Upper lobe of left lung (tissue), 6 donors: ENCODE results near the gene TMEM223. TPM values are rescaled to one million over a fixed set of nuclear protein-coding genes. Genes with fewer than 3 reads are reported as not detected.
"Not testable (repeated sequence)": the region's sequence is repeated elsewhere in the genome, so short reads cannot be mapped to it uniquely, and the experiment has no call there.

ENCODE experiments used
- ATAC-seq, 2 donors: fragments of 200-7000 bp; cut with Tn5 transposase; one replicate each; pipeline ENCODE4 v1.9.1; 2022; ENCODE audit warnings: mild to moderate bottlenecking in 2 of 2, moderate library complexity in 2 of 2; ENCODE audit not compliant: low FRiP score in 2 of 2
- DNase-seq, 2 donors: peaks; one replicate each; pipeline ENCODE4 v3.0.0-alpha.2; 2019 to 2020
- H3K27ac ChIP-seq, 4 donors: fragments of 200-600 bp; sonication (generic); one replicate each; pipeline ENCODE4 v1.5.1; 2016 to 2019
- H3K27me3 ChIP-seq, 4 donors: fragments of 200-600 bp; sonication (generic); one replicate each; pipeline ENCODE4 v1.5.1; 2017 to 2019
- H3K36me3 ChIP-seq, 4 donors: fragments of 200-600 bp; sonication (generic); one replicate each; pipeline ENCODE4 v1.5.1; 2016 to 2019
- H3K4me1 ChIP-seq, 4 donors: fragments of 200-600 bp; sonication (generic); one replicate each; pipeline ENCODE4 v1.5.1; 2018 to 2019
- H3K4me3 ChIP-seq, 4 donors: fragments of 200-600 bp; sonication (generic); one replicate each; pipeline ENCODE4 v1.5.1; 2017 to 2019; ENCODE audit warnings: mild to moderate bottlenecking in 2 of 4, moderate library complexity in 1 of 4
- H3K9me3 ChIP-seq, 4 donors: fragments of 200-600 bp; sonication (generic); one replicate each; pipeline ENCODE4 v1.5.1; 2018 to 2019
- CTCF ChIP-seq, 6 experiments: fragments of 450-650 bp in 4 of 6; fragments of 200-600 bp in 2 of 6; sonication (generic) in 2 of 6; IDR thresholded peaks; one replicate each; pipeline ENCODE4 v1.5.1; 2016 to 2019; ENCODE audit warnings: antibody characterized with exemption in 6 of 6
- EP300 ChIP-seq, 4 donors: sonication (generic); formaldehyde crosslinking; IDR thresholded peaks; one replicate each; pipeline ENCODE4 v1.5.1; 2017; ENCODE audit warnings: antibody characterized with exemption in 4 of 4, control low read depth in 2 of 4
- POLR2A ChIP-seq, 4 donors: fragments of 450-650 bp; IDR thresholded peaks; one replicate each; pipeline ENCODE4 v1.5.1; 2016 to 2017; ENCODE audit warnings: antibody characterized with exemption in 4 of 4, mild to moderate bottlenecking in 2 of 4
- POLR2AphosphoS5 ChIP-seq, 2 donors: sonication (generic); formaldehyde crosslinking; IDR thresholded peaks; one replicate each; pipeline ENCODE4 v1.5.1; 2017; ENCODE audit warnings: antibody characterized with exemption in 2 of 2
- WGBS, 2 donors: methylation state at CpG; one replicate each; pipeline ENCODE4 v1.1.5; 2017 to 2018; 5-methylcytosine and 5-hydroxymethylcytosine counted together
- small RNA-seq, 4 donors: library from RNA; depleted of rRNA; stranded (forward); fragments of <200 nt; gene quantifications; one replicate each; pipeline ENCODE3, GENCODE V24; 2016
- total RNA-seq, 6 donors: library from RNA; depleted of rRNA in 4 of 6; stranded (reverse); fragments of >200 nt in 4 of 6; gene quantifications; one replicate each; pipeline versions ENCODE4 v1.1.0 to v1.2.1, GENCODE V29; 2016 to 2021
- donor health status: DM: no; HTN: no; CAD: no; lungs with moderate emphysema.
- donor health status: DM: no; HTN: yes; CAD: no; lungs with severe emphysema.

Gene TMEM223
- total RNA-seq, 6 donors from 2014 or later, result 11.3 to 28.7 (median 15.4) TPM

GRCh38 chr11:62752994-62753735 is 38.6 kb downstream of the TMEM223 start:
- no peak for TF ChIP-seq POLR2AphosphoS5 (IDR thresholded peaks at IDR 0.05)
- no peak for TF ChIP-seq CTCF (IDR thresholded peaks at IDR 0.05)
- TF ChIP-seq EP300 (IDR thresholded peaks at IDR 0.05), result no peak
- no peak for TF ChIP-seq POLR2A (IDR thresholded peaks at IDR 0.05)
- Histone ChIP-seq H3K4me3 (peak overlapping the region; percentile 18 to 68 (median 58)), H3K36me3 (peaks cover 0 to 17% (median 4%) of the 10 kb centered on the region in 4 donors), H3K27ac (peak overlapping the region; percentile 85 to 91 (median 89)), H3K4me1 (peaks cover 16 to 30% (median 22%) of the 10 kb centered on the region in 4 donors), H3K27me3 (no peaks in the 10 kb centered on the region), H3K9me3 (no peaks in the 10 kb centered on the region)
- 74 to 88% methylated on average over 9 to 15 of the region's 15 CpGs for WGBS, 2 donors
- DNase-seq (no peak), ATAC-seq (no peak)

GRCh38 chr11:62752177-62752785 is 39.5 kb downstream of the TMEM223 start:
- Histone ChIP-seq H3K4me3 (no peak overlapping the region), H3K4me1 (peaks cover 16 to 30% (median 22%) of the 10 kb centered on the region in 4 donors), H3K36me3 (peaks cover 0 to 17% (median 4%) of the 10 kb centered on the region in 4 donors), H3K27ac (peak overlapping the region in 3 of 4 donors; percentile 87 to 91 (median 91)), H3K9me3 (no peaks in the 10 kb centered on the region), H3K27me3 (no peaks in the 10 kb centered on the region)
- no peak for TF ChIP-seq EP300 (IDR thresholded peaks at IDR 0.05)
- no peak for TF ChIP-seq POLR2A (IDR thresholded peaks at IDR 0.05)
- TF ChIP-seq CTCF (IDR thresholded peaks at IDR 0.05), result no peak
- no peak for TF ChIP-seq POLR2AphosphoS5 (IDR thresholded peaks at IDR 0.05)
- DNase-seq (no peak), ATAC-seq (no peak)
- 95 to 100% methylated on average over 11 to 14 of the region's 14 CpGs for WGBS, 2 donors

GRCh38 chr11:62749931-62750330 is 41.9 kb downstream of the TMEM223 start:
- H3K9me3 ChIP-seq, ATAC-seq, H3K4me3 ChIP-seq, DNase-seq, H3K27me3 ChIP-seq, H3K27ac ChIP-seq: not testable (repeated sequence)
- 95% methylated on average over 5 of the region's 5 CpGs for WGBS, 2 donors
- peaks cover 0 to 17% (median 4%) of the 10 kb centered on the region in 4 donors for H3K36me3 ChIP-seq
- peaks cover 16 to 29% (median 22%) of the 10 kb centered on the region in 4 donors for H3K4me1 ChIP-seq

- Histone ChIP-seq H3K27ac (no peak overlapping the region), H3K36me3 (peaks cover 0 to 15% (median 3%) of the 10 kb centered on the region in 4 donors), H3K9me3 (no peaks in the 10 kb centered on the region), H3K4me1 (peaks cover 5 to 13% (median 8%) of the 10 kb centered on the region in 4 donors), H3K27me3 (no peaks in the 10 kb centered on the region), H3K4me3 (no peak overlapping the region)
- WGBS, 2 donors, result 80 to 90% methylated on average over 9 of the region's 9 CpGs
- ATAC-seq (no peak), DNase-seq (no peak)
- no peak for TF ChIP-seq POLR2AphosphoS5 (IDR thresholded peaks at IDR 0.05)
- no peak for TF ChIP-seq CTCF (IDR thresholded peaks at IDR 0.05)
- no peak for TF ChIP-seq EP300 (IDR thresholded peaks at IDR 0.05)
- TF ChIP-seq POLR2A (IDR thresholded peaks at IDR 0.05), result no peak
Observed at GRCh38 chr11:62747475-62748160, 44.2 kb downstream of the TMEM223 start.

Small RNA genes lying within 50 kb of the gene (small RNA-seq; reads per million reads assigned to genes)
- 0.37 to 1.0 (median 0.59) reads per million in 4 donors for gene MIR6514
- gene RNU6-118P, result 0 reads per million in 4 donors

Other genes with a start within 250 kb of the TMEM223 start
- 1,000 to 10,000 TPM in 2 of 6 donors, 100 to 1,000 TPM in 4; 583 to 1,153 (median 829) TPM for gene AHNAK, start 245.2 kb downstream of the TMEM223 start, total RNA-seq
- 100 to 1,000 TPM; 557 to 997 (median 889) TPM for gene EEF1G, start 218.1 kb downstream of the TMEM223 start, total RNA-seq
- 10 to 100 TPM in 3 of 6 donors, 1 to 10 TPM in 3; 5.3 to 25.4 (median 11.7) TPM for gene TUT1, start 200.5 kb downstream of the TMEM223 start, total RNA-seq
- gene MTA2, start 190.1 kb downstream of the TMEM223 start, total RNA-seq, result 10 to 100 TPM; 57.6 to 88.0 (median 69.8) TPM
- 100 to 1,000 TPM in 1 of 6 donors, 10 to 100 TPM in 5; 31.0 to 148 (median 71.0) TPM for gene EML3, start 179.2 kb downstream of the TMEM223 start, total RNA-seq
- 1 to 10 TPM; 3.1 to 9.2 (median 5.2) TPM for gene ROM1, start 178.7 kb downstream of the TMEM223 start, total RNA-seq
- 10 to 100 TPM; 21.3 to 43.9 (median 37.9) TPM for gene B3GAT3, start 170.0 kb downstream of the TMEM223 start, total RNA-seq
- 100 to 1,000 TPM in 4 of 6 donors, 10 to 100 TPM in 2; 82.3 to 240 (median 138) TPM for gene GANAB, start 145.4 kb downstream of the TMEM223 start, total RNA-seq
- gene INTS5, start 138.7 kb downstream of the TMEM223 start, total RNA-seq, result 10 to 100 TPM in 5 of 6 donors, 1 to 10 TPM in 1; 9.5 to 31.5 (median 19.8) TPM
- 10 to 100 TPM; 16.8 to 42.0 (median 30.6) TPM for gene C11orf98, start 126.8 kb downstream of the TMEM223 start, total RNA-seq
- gene CSKMT, start 126.7 kb downstream of the TMEM223 start, total RNA-seq, result 10 to 100 TPM in 3 of 6 donors, 1 to 10 TPM in 3; 5.7 to 16.0 (median 10.0) TPM
- 10 to 100 TPM in 1 of 6 donors, 1 to 10 TPM in 5; 5.0 to 12.6 (median 6.7) TPM for gene UQCC3, start 120.3 kb downstream of the TMEM223 start, total RNA-seq
- gene LBHD1, start 119.7 kb downstream of the TMEM223 start, total RNA-seq, result 10 to 100 TPM in 1 of 6 donors, 1 to 10 TPM in 5; 3.6 to 19.9 (median 6.8) TPM
- 100 to 1,000 TPM; 104 to 186 (median 128) TPM for gene UBXN1, start 112.9 kb downstream of the TMEM223 start, total RNA-seq
- gene LRRN4CL, start 102.5 kb downstream of the TMEM223 start, total RNA-seq, result 1 to 10 TPM in 5 of 6 donors, under 1 TPM in 1; 0.61 to 6.4 (median 1.8) TPM
- gene BSCL2, start 84.6 kb downstream of the TMEM223 start, total RNA-seq, result 100 to 1,000 TPM in 2 of 6 donors, 10 to 100 TPM in 4; 75.5 to 198 (median 87.5) TPM
- not detected for gene GNG3, start 84.3 kb downstream of the TMEM223 start, total RNA-seq
- gene HNRNPUL2, start 64.5 kb downstream of the TMEM223 start, total RNA-seq, result 10 to 100 TPM; 23.9 to 76.5 (median 46.3) TPM
- gene TTC9C, start 63.5 kb downstream of the TMEM223 start, total RNA-seq, result 10 to 100 TPM; 18.9 to 31.5 (median 28.6) TPM
- 10 to 100 TPM in 3 of 6 donors, 1 to 10 TPM in 3; 7.3 to 15.3 (median 11.7) TPM for gene ZBTB3, start 37.8 kb downstream of the TMEM223 start, total RNA-seq
- gene POLR2G, start 30.4 kb downstream of the TMEM223 start, total RNA-seq, result 10 to 100 TPM; 15.8 to 62.9 (median 38.8) TPM
- gene TAF6L, start 20.6 kb downstream of the TMEM223 start, total RNA-seq, result 10 to 100 TPM; 16.7 to 51.3 (median 27.0) TPM
- gene TMEM179B, start 4.6 kb downstream of the TMEM223 start, total RNA-seq, result 10 to 100 TPM; 38.8 to 98.2 (median 56.2) TPM
- gene NXF1, start 13.4 kb upstream of the TMEM223 start, total RNA-seq, result 100 to 1,000 TPM in 1 of 6 donors, 10 to 100 TPM in 5; 56.1 to 215 (median 81.2) TPM
- 10 to 100 TPM; 25.3 to 53.8 (median 44.9) TPM for gene STX5, start 40.0 kb upstream of the TMEM223 start, total RNA-seq
- not detected for gene TEX54, start 40.8 kb upstream of the TMEM223 start, total RNA-seq
- 10 to 100 TPM; 31.5 to 56.6 (median 50.4) TPM for gene WDR74, start 47.6 kb upstream of the TMEM223 start, total RNA-seq
- 100 to 1,000 TPM; 120 to 236 (median 179) TPM for gene SLC3A2, start 88.9 kb upstream of the TMEM223 start, total RNA-seq
- gene CHRM1, start 129.4 kb upstream of the TMEM223 start, total RNA-seq, result 1 to 10 TPM in 4 of 6 donors, under 1 TPM in 1, not detected in 1; 0.59 to 7.3 (median 3.0) TPM
- gene SLC22A6, start 193.0 kb upstream of the TMEM223 start, total RNA-seq, result not detected
- gene SLC22A8, start 223.8 kb upstream of the TMEM223 start, total RNA-seq, result not detected